ENCODE data around the gene DCHS2. TPM values are rescaled to one million over a fixed set of nuclear protein-coding genes. Genes with fewer than 3 reads are reported as not detected.

The DCHS2 gene
- total and polyA plus RNA-seq, 4 donors, result 3.2 to 15.5 (median 7.6) TPM

DNA sequence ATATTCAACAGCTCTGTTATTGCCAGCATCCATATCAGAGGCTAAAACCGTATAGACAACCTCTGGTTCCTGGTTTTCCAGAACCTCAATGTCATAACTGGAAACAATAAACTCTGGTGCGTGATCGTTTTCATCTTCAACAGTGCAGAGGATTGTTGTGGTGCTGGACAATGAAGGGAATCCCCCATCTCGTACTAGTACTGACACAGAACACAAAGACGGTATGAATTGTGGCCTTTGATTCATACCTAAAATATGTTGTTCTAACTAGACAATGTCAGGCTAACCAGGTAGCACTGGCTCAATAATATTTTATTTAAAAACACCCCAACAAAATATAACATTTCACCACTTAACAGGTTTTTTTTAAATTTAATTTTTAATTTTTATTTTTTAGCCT lies 186.9 kb downstream of the DCHS2 start:
- H3K27me3 ChIP-seq (ENCODE audit: control insufficient read depth, insufficient read depth, low read length), result no peaks in the 10 kb centered on the region
- no peak overlapping the region for H3K27ac ChIP-seq (ENCODE audit: low read depth, low read length)
- H3K9me3 ChIP-seq (ENCODE audit: control insufficient read depth, insufficient read depth, low read length), result no peaks in the 10 kb centered on the region
- H3K4me1 ChIP-seq (ENCODE audit: control insufficient read depth, insufficient read depth, low read length), result no peaks in the 10 kb centered on the region
- no peaks in the 10 kb centered on the region for H3K36me3 ChIP-seq (ENCODE audit: control insufficient read depth, insufficient read depth, low read length)
- no CpG with 5 or more reads among the region's 5 CpGs for WGBS (ENCODE audit: insufficient coverage)
- H3K4me3 ChIP-seq (ENCODE audit: low read depth, low read length), result no peak overlapping the region
- DNase-seq (ENCODE audit: low read depth in 4 of 6, low spot score in 6 of 6), result no peak

DNA sequence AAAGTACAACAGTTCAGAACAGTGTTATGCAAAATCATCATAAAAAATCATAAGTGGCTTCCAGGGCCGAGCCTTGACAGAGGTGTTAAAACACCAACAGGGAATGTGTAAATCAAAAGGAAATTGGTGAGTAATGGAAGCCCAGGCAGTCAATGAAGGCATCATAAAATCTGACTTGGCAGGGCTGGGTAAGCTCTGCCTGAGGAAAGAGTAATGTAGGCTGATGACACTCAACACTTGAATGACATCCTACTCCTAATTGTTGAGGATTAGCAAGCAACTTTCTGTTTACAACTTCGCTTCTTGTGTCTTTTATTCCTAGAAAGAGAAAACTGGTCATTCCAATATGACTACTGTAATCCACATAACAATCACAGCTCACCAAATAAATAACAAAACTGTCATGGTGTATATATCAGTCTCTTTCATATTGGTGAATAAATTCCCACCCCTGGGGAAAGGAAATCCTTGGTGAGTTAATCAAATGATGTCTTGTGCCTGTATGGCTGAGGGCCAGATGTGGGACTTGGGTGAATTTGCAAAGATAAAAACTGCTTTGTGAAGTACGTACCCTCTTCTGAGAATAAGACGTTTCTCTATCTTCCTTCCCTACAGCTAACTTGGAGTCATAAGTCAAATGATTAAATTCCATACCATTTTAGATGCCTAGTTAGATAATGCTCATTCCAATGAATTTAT lies 196.8 kb downstream of the DCHS2 start:
- no peak for DNase-seq (ENCODE audit: low read depth in 4 of 6, low spot score in 6 of 6)
- Histone ChIP-seq H3K27me3 (ENCODE audit: control insufficient read depth, insufficient read depth, low read length) (no peaks in the 10 kb centered on the region), H3K4me3 (ENCODE audit: low read depth, low read length) (no peak overlapping the region), H3K4me1 (ENCODE audit: control insufficient read depth, insufficient read depth, low read length) (no peaks in the 10 kb centered on the region), H3K27ac (ENCODE audit: low read depth, low read length) (no peak overlapping the region), H3K36me3 (ENCODE audit: control insufficient read depth, insufficient read depth, low read length) (no peaks in the 10 kb centered on the region), H3K9me3 (ENCODE audit: control insufficient read depth, insufficient read depth, low read length) (no peaks in the 10 kb centered on the region)
- no CpG with 5 or more reads among the region's 4 CpGs for WGBS (ENCODE audit: insufficient coverage)

DNA sequence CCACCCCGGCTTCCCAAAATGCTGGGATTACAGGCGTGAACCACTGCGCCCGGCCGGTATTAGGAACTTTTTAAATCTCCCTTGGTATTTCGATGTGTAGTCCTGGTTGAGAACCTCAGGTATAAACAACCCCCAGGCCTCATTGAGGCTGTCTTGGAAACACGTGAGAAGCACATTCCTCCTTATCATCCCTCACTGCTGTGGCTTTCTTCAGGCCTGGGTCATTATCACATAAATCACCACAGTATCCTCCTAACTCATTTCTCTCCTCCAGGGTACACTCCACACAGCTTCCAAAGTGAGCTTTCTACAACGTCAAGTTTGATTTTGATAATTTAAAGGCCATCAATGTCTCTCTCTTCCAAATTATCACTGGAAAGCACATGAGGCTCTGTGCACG lies 198.2 kb downstream of the DCHS2 start:
- no peak overlapping the region for H3K4me3 ChIP-seq (ENCODE audit: low read depth, low read length)
- no peaks in the 10 kb centered on the region for H3K27me3 ChIP-seq (ENCODE audit: control insufficient read depth, insufficient read depth, low read length)
- H3K27ac ChIP-seq (ENCODE audit: low read depth, low read length), result no peak overlapping the region
- 86% methylated on average over 8 of the region's 9 CpGs for WGBS (ENCODE audit: insufficient coverage)
- no peak for DNase-seq (ENCODE audit: low read depth in 4 of 6, low spot score in 6 of 6)
- no peaks in the 10 kb centered on the region for H3K9me3 ChIP-seq (ENCODE audit: control insufficient read depth, insufficient read depth, low read length)
- H3K36me3 ChIP-seq (ENCODE audit: control insufficient read depth, insufficient read depth, low read length), result no peaks in the 10 kb centered on the region
- H3K4me1 ChIP-seq (ENCODE audit: control insufficient read depth, insufficient read depth, low read length), result no peaks in the 10 kb centered on the region

DNA sequence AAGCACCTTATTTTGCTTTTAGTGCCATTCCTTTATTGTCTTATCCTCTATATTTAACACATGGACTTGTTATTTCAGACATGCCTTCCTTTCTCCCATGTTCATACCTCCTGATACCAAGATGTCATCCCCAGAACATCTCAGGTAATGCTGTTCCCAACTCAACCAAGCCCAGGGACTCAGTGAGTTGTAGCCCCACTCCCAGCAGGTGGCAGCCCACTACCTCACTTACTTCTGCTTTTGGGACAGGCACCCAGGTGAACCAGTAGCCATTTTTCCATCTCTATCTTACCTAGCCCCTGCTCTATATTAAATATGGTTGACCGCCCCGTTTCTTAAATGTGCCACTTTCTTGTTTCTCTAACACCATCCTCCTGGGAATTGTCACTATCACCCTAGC lies 199.0 kb downstream of the DCHS2 start:
- WGBS (ENCODE audit: insufficient coverage), result no CpG with 5 or more reads among the region's 2 CpGs
- Histone ChIP-seq H3K9me3 (ENCODE audit: control insufficient read depth, insufficient read depth, low read length) (no peaks in the 10 kb centered on the region), H3K27me3 (ENCODE audit: control insufficient read depth, insufficient read depth, low read length) (no peaks in the 10 kb centered on the region), H3K4me3 (ENCODE audit: low read depth, low read length) (no peak overlapping the region), H3K27ac (ENCODE audit: low read depth, low read length) (no peak overlapping the region), H3K36me3 (ENCODE audit: control insufficient read depth, insufficient read depth, low read length) (no peaks in the 10 kb centered on the region), H3K4me1 (ENCODE audit: control insufficient read depth, insufficient read depth, low read length) (no peaks in the 10 kb centered on the region)
- no peak for DNase-seq (ENCODE audit: low read depth in 4 of 6, low spot score in 6 of 6)

DNA sequence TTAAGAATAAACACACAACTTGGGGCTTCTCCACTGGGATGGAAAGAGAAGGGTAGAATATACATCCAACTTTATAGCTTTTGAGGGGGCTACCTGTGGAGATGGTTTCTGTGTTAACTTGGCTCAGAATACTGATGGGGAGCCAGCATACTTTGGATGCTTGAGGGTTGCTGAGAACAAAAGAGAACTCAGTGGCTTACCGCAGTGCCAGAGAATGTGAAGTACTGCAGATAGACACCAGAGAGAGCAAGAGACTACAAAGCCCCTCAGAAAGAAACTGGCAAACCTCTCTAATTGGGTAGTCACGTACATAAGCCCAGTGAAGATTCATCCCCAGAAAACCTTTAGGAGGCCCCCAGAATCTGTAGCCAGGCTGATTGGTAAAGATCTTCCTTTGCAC lies 214.4 kb downstream of the DCHS2 start:
- H3K4me3 ChIP-seq (ENCODE audit: low read depth, low read length), result no peak overlapping the region
- no peaks in the 10 kb centered on the region for H3K4me1 ChIP-seq (ENCODE audit: control insufficient read depth, insufficient read depth, low read length)
- H3K27ac ChIP-seq (ENCODE audit: low read depth, low read length), result no peak overlapping the region
- H3K27me3 ChIP-seq (ENCODE audit: control insufficient read depth, insufficient read depth, low read length), result no peaks in the 10 kb centered on the region
- peak in 2 of 6 donors; percentile 4 to 22 for DNase-seq (ENCODE audit: low read depth in 4 of 6, low spot score in 6 of 6)
- H3K9me3 ChIP-seq (ENCODE audit: control insufficient read depth, insufficient read depth, low read length), result no peaks in the 10 kb centered on the region
- 38% methylated on average over 1 of the region's 2 CpGs for WGBS (ENCODE audit: insufficient coverage)
- no peaks in the 10 kb centered on the region for H3K36me3 ChIP-seq (ENCODE audit: control insufficient read depth, insufficient read depth, low read length)

DNA sequence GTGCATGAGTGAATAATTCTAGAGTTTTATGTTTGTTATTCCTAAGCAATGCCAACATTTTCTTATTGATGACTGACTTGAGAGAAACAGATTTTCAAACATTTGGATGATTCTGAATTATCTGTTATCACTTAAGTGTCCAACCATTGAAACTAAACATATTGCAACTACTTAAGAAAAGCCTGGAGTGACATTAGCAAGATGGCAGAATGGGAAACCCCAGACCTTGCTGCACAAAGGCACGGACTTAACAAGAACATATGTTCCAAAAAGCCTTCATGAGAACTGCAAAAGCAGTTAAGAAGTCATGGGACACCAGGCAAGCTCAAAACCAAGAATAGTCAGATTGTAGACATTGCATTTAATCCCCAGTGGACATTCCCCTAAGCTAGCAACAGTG lies 215.1 kb downstream of the DCHS2 start:
- WGBS (ENCODE audit: insufficient coverage), result 80% methylated on average over 1 of the region's 1 CpG
- no peak overlapping the region for H3K27ac ChIP-seq (ENCODE audit: low read depth, low read length)
- DNase-seq (ENCODE audit: low read depth in 4 of 6, low spot score in 6 of 6), result peak in 2 of 6 donors; percentile 5 to 63
- H3K27me3 ChIP-seq (ENCODE audit: control insufficient read depth, insufficient read depth, low read length), result no peaks in the 10 kb centered on the region
- H3K4me1 ChIP-seq (ENCODE audit: control insufficient read depth, insufficient read depth, low read length), result no peaks in the 10 kb centered on the region
- no peak overlapping the region for H3K4me3 ChIP-seq (ENCODE audit: low read depth, low read length)
- H3K36me3 ChIP-seq (ENCODE audit: control insufficient read depth, insufficient read depth, low read length), result no peaks in the 10 kb centered on the region
- H3K9me3 ChIP-seq (ENCODE audit: control insufficient read depth, insufficient read depth, low read length), result no peaks in the 10 kb centered on the region

DNA sequence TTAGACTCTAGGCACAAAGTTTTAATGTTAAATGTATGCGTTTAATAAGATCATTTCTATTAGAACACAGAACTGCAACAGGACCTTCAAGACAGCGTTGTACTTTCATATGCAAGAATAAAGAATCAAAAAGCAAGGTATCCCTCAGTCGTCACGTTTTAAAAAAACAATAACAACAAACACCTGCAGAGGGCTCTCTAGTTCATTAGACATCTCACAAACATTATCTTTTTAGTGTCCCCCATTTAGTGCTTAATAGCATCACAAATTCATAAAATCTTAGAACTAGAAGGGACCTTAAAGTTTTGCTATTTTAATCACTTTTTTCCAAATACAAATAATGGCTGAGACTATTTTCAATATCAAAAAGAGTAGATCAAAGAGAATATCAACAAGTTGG lies 236.6 kb downstream of the DCHS2 start:
- DNase-seq (ENCODE audit: low read depth in 4 of 6, low spot score in 6 of 6), result no peak
- Histone ChIP-seq H3K27ac (ENCODE audit: low read depth, low read length) (no peak overlapping the region), H3K9me3 (ENCODE audit: control insufficient read depth, insufficient read depth, low read length) (no peaks in the 10 kb centered on the region), H3K4me1 (ENCODE audit: control insufficient read depth, insufficient read depth, low read length) (no peaks in the 10 kb centered on the region), H3K4me3 (ENCODE audit: low read depth, low read length) (no peak overlapping the region), H3K36me3 (ENCODE audit: control insufficient read depth, insufficient read depth, low read length) (no peaks in the 10 kb centered on the region), H3K27me3 (ENCODE audit: control insufficient read depth, insufficient read depth, low read length) (no peaks in the 10 kb centered on the region)
- 100% methylated on average over 1 of the region's 4 CpGs for WGBS (ENCODE audit: insufficient coverage)

DNA sequence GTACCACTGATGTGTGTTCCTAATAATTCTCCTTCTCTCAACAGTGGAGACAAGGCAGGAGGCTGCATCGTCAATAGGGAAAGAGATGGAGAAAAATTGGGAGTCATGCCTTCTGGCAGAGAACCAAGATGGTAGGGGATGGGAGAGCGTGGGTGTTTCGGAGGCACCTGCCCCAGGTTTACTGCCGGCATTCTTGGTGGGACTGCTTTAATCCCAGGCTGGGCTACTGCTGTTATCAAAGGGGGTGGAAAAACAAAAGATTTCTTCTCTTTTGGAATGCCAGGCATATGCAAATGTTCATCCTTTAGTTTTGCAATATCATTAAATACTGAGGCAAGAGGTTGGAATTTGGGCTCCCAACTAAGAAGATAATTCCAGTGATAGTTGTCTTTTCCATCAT lies 257.0 kb downstream of the DCHS2 start:
- Histone ChIP-seq H3K4me3 (ENCODE audit: low read depth, low read length) (no peak overlapping the region), H3K9me3 (ENCODE audit: control insufficient read depth, insufficient read depth, low read length) (no peaks in the 10 kb centered on the region), H3K4me1 (ENCODE audit: control insufficient read depth, insufficient read depth, low read length) (no peaks in the 10 kb centered on the region), H3K36me3 (ENCODE audit: control insufficient read depth, insufficient read depth, low read length) (no peaks in the 10 kb centered on the region), H3K27me3 (ENCODE audit: control insufficient read depth, insufficient read depth, low read length) (no peaks in the 10 kb centered on the region), H3K27ac (ENCODE audit: low read depth, low read length) (no peak overlapping the region)
- no peak for DNase-seq (ENCODE audit: low read depth in 4 of 6, low spot score in 6 of 6)
- 88% methylated on average over 4 of the region's 4 CpGs for WGBS (ENCODE audit: insufficient coverage)

DNA sequence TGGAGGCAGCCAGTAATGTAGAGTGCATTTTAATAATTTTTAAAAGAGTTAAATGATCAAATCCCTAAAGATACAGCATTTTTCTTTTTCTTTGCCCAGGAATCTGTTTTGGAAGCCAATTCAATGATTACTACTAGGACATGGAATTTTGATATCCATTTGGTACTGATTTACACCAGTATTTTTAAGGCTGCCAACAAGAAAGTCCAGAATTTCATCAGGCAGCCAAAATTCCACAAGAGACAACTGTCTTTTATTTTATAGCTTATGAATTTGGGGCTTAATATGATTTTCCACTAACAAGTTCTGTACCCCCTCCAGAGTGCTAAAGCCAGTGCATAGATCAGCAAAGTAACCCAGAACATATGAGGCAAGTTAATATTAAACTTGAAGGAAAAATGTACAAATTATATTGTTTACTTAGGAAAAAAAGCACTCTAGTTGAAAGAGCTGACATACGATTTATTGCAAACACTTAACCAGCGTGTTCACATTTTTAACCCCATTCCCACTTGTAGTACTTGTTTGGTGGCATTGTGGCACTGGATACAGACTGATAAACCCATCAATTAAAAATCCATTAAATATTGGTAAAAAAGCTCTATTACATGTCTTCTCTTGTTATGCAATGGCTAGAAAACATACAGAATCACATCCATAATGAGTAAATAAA lies 259.7 kb downstream of the DCHS2 start:
- H3K27ac ChIP-seq (ENCODE audit: low read depth, low read length), result no peak overlapping the region
- no peaks in the 10 kb centered on the region for H3K4me1 ChIP-seq (ENCODE audit: control insufficient read depth, insufficient read depth, low read length)
- H3K4me3 ChIP-seq (ENCODE audit: low read depth, low read length), result no peak overlapping the region
- H3K27me3 ChIP-seq (ENCODE audit: control insufficient read depth, insufficient read depth, low read length), result no peaks in the 10 kb centered on the region
- no peak for DNase-seq (ENCODE audit: low read depth in 4 of 6, low spot score in 6 of 6)
- H3K9me3 ChIP-seq (ENCODE audit: control insufficient read depth, insufficient read depth, low read length), result no peaks in the 10 kb centered on the region
- WGBS (ENCODE audit: insufficient coverage), result no CpG with 5 or more reads among the region's 2 CpGs
- H3K36me3 ChIP-seq (ENCODE audit: control insufficient read depth, insufficient read depth, low read length), result no peaks in the 10 kb centered on the region

DNA sequence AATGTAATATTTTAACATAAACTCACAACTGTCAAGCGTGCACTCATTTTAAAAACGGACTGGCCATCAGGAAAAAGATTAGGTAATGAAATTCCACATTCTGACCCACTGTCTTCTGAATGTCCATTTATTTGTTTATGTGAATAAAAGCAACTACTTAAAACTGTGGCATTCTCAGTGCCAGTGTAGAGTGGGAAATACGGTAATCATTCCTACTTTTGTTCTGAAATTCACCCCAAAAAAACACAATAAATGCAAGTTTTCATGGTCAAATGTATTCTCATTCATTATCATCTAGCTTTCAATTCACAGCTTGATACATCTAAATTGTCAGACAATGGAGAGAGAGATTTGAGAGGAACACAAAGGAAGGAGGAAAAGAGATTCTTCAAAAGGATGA lies 260.9 kb downstream of the DCHS2 start:
- Histone ChIP-seq H3K36me3 (ENCODE audit: control insufficient read depth, insufficient read depth, low read length) (no peaks in the 10 kb centered on the region), H3K4me3 (ENCODE audit: low read depth, low read length) (no peak overlapping the region), H3K9me3 (ENCODE audit: control insufficient read depth, insufficient read depth, low read length) (no peaks in the 10 kb centered on the region), H3K27ac (ENCODE audit: low read depth, low read length) (no peak overlapping the region), H3K4me1 (ENCODE audit: control insufficient read depth, insufficient read depth, low read length) (no peaks in the 10 kb centered on the region), H3K27me3 (ENCODE audit: control insufficient read depth, insufficient read depth, low read length) (no peaks in the 10 kb centered on the region)
- WGBS (ENCODE audit: insufficient coverage), result no CpG with 5 or more reads among the region's 3 CpGs
- DNase-seq (ENCODE audit: low read depth in 4 of 6, low spot score in 6 of 6), result no peak

Measured in spinal cord (tissue), 10 donors.